HG03460 (cell line): ENCODE data around the gene ZC3H15.
"Not testable (repeated sequence)": the region's sequence is repeated elsewhere in the genome, so short reads cannot be mapped to it uniquely, and the experiment has no call there.

Source experiments
- ATAC-seq: cut with Tn5 transposase; IDR thresholded peaks from one replicate; pipeline ENCODE4 v1.9.1; 2021; ENCODE audit not compliant: unreplicated experiment

Gene ZC3H15

GRCh38 chr2:186485871-186486650, at the start of gene ZC3H15:
TSS of gene ZC3H15 (plus strand) at chr2:186486260. CDS start at chr2:186486383, 123 bp downstream.
- ATAC-seq, result peak; percentile 78

GRCh38 chr2:186437719-186438118, 48.3 kb upstream of the ZC3H15 start:
- no peak for ATAC-seq

- ATAC-seq, result not testable (repeated sequence)
Measured at GRCh38 chr2:186439673-186440095, 46.4 kb upstream of the ZC3H15 start.

- no peak for ATAC-seq
Measured at GRCh38 chr2:186440506-186440905, 45.6 kb upstream of the ZC3H15 start.

GRCh38 chr2:186442885-186443284, 43.2 kb upstream of the ZC3H15 start:
- no peak for ATAC-seq

- no peak for ATAC-seq
Measured at GRCh38 chr2:186443851-186444250, 42.2 kb upstream of the ZC3H15 start.

GRCh38 chr2:186445506-186445905, 40.6 kb upstream of the ZC3H15 start:
- ATAC-seq, result no peak

- no peak for ATAC-seq
Measured at GRCh38 chr2:186455613-186456012, 30.4 kb upstream of the ZC3H15 start.

GRCh38 chr2:186456941-186457340, 29.1 kb upstream of the ZC3H15 start:
- ATAC-seq, result no peak

- ATAC-seq, result no peak
Measured at GRCh38 chr2:186457908-186458307, 28.2 kb upstream of the ZC3H15 start.

GRCh38 chr2:186459009-186459408, 27.1 kb upstream of the ZC3H15 start:
- ATAC-seq, result no peak

- peak; percentile 82 for ATAC-seq
Measured at GRCh38 chr2:186460465-186460864, 25.6 kb upstream of the ZC3H15 start.

- no peak for ATAC-seq
Measured at GRCh38 chr2:186466743-186467142, 19.3 kb upstream of the ZC3H15 start.

- no peak for ATAC-seq
Measured at GRCh38 chr2:186467421-186467820, 18.6 kb upstream of the ZC3H15 start.

GRCh38 chr2:186472722-186473493, 13.2 kb upstream of the ZC3H15 start:
- ATAC-seq, result not testable (repeated sequence)

GRCh38 chr2:186474239-186474638, 11.8 kb upstream of the ZC3H15 start:
- not testable (repeated sequence) for ATAC-seq

- ATAC-seq, result no peak
Measured at GRCh38 chr2:186477790-186478189, 8.3 kb upstream of the ZC3H15 start.

GRCh38 chr2:186480991-186481390, 5.1 kb upstream of the ZC3H15 start:
- no peak for ATAC-seq

GRCh38 chr2:186484062-186484735, 1.9 kb upstream of the ZC3H15 start:
- ATAC-seq, result no peak

GRCh38 chr2:186485576-186485870, 537 bp upstream of the ZC3H15 start:
- no peak for ATAC-seq
